Transverse colon (tissue), 4 donors: Measurements from ENCODE around the gene SFRP4. TPM values are rescaled to one million over a fixed set of nuclear protein-coding genes. Genes with fewer than 3 reads are reported as not detected.
"Not testable (repeated sequence)": the region's sequence is repeated elsewhere in the genome, so short reads cannot be mapped to it uniquely, and the experiment has no call there.

Experiments used
- DNase-seq: peaks from one replicate; pipeline ENCODE4 v3.0.0-alpha.2; 2019
- H3K27ac ChIP-seq, 4 donors: fragments of 200-600 bp; sonication (generic); 2 replicates each; pipeline ENCODE4 v1.5.1; 2016 to 2018; ENCODE audit warnings: inconsistent platforms in 4 of 4
- H3K27me3 ChIP-seq: fragments of 200-600 bp; sonication (generic); 2 replicates; pipeline ENCODE4 v1.5.1; 2017; ENCODE audit warnings: inconsistent platforms
- H3K36me3 ChIP-seq, 4 donors: fragments of 200-600 bp; sonication (generic); 2 replicates each; pipeline ENCODE4 v1.5.1; 2017 to 2019; ENCODE audit warnings: inconsistent platforms in 4 of 4
- H3K4me1 ChIP-seq, 4 donors: fragments of 200-600 bp; sonication (generic); 2 replicates each; pipeline ENCODE4 v1.5.1; 2017 to 2020; ENCODE audit warnings: inconsistent platforms in 4 of 4
- H3K4me3 ChIP-seq, 4 donors: fragments of 200-600 bp; sonication (generic); 1 replicate in 1 of 4; 2 replicates in 3 of 4; pipeline versions ENCODE4 v1.5.1 to v1.6.1; 2017 to 2019; ENCODE audit warnings: inconsistent platforms in 4 of 4
- H3K9me3 ChIP-seq, 2 donors: fragments of 200-600 bp; sonication (generic); 2 replicates each; pipeline ENCODE4 v1.5.1; 2017 to 2019; ENCODE audit warnings: inconsistent platforms in 2 of 2
- EP300 ChIP-seq: sonication (generic); formaldehyde crosslinking; IDR thresholded peaks from one replicate; pipeline ENCODE4 v1.6.1; 2017; ENCODE audit warnings: antibody characterized with exemption, low read depth
- POLR2A ChIP-seq: fragments of 450-650 bp; IDR thresholded peaks from one replicate; pipeline ENCODE4 v1.6.1; 2016; ENCODE audit warnings: antibody characterized with exemption, mild to moderate bottlenecking, moderate library complexity
- POLR2AphosphoS5 ChIP-seq, 3 donors: sonication (generic); formaldehyde crosslinking; IDR thresholded peaks; one replicate each; pipeline ENCODE4 v1.6.1; 2016; ENCODE audit warnings: antibody characterized with exemption in 3 of 3
- WGBS, 2 donors: methylation state at CpG; one replicate each; pipeline ENCODE4 v1.1.5; 2018; ENCODE audit warnings: low coverage in 1 of 2; 5-methylcytosine and 5-hydroxymethylcytosine counted together
- in situ Hi-C, 4 donors: fragments of 200-750 bp; cut with MboI; loops; one replicate each; pipeline versions ENCODE4 v1.15.0 to v1.15.1; 2017; ENCODE audit warnings: low sequenced_read_pairs in 3 of 4, low pct_ligation_motif_present in 1 of 4, low pct_unique_long_range_greater_than_20kb in 1 of 4
- intact Hi-C: fragments of 100-400 bp; cut with DNase I; formaldehyde crosslinking; loops from one replicate; pipeline ENCODE4 v1.15.1; 2023; ENCODE audit warnings: low total_unique reads
- total RNA-seq, 4 donors: library from RNA; depleted of rRNA; stranded (reverse); fragments of >200 nt; gene quantifications; one replicate each; pipeline ENCODE4 v1.1.0, GENCODE V29; 2016
- TF ChIP-seq, protein P1 (sequence below), 5 experiments: fragments of 200-600 bp in 3 of 5; fragments of 450-650 bp in 2 of 5; sonication (generic) in 3 of 5; IDR thresholded peaks; 1 replicate in 2 of 5; 2 replicates in 3 of 5; pipeline ENCODE4 v1.5.1; 2016 to 2017; ENCODE audit warnings: antibody characterized with exemption in 5 of 5, inconsistent platforms in 3 of 5, mild to moderate bottlenecking in 2 of 5, moderate library complexity in 1 of 5

The SFRP4 gene
- total RNA-seq, 4 donors from 2014 or later: 0.41 to 1.8 (median 0.64) TPM; not detected in 1

DNA sequence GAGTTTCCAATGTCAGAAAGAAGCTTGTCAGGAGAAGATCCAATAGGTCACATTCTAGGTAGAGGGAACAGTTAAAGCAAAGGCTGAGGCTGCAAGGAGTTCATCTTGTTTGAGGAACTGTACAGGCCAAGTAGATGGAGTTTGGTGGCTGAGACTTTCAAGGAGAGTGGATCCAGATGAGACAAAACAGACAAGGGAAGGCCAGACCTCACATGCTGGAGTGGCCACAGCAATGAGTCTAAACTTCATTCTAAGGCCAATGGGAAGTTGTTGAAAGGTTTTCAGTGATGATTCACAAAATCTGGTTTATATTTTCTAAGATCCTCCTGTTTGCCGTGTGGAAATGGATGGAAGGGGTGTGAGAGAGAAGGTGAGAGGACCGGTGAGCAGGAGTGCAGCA, 43.9 kb upstream of the SFRP4 start:
- no peak overlapping the region for H3K4me3 ChIP-seq
- no peaks in the 10 kb centered on the region for H3K27me3 ChIP-seq
- H3K36me3 ChIP-seq: no peaks in the 10 kb centered on the region
- H3K27ac ChIP-seq: no peak overlapping the region
- WGBS, 2 donors: 93 to 98% methylated on average over 2 of the region's 2 CpGs
- DNase-seq: no peak
- H3K9me3 ChIP-seq: no peaks in the 10 kb centered on the region
- TF ChIP-seq POLR2AphosphoS5 (IDR thresholded peaks at IDR 0.05) (no peak), POLR2A (no peak), EP300 (no peak)
- TF ChIP-seq, protein P1, sequence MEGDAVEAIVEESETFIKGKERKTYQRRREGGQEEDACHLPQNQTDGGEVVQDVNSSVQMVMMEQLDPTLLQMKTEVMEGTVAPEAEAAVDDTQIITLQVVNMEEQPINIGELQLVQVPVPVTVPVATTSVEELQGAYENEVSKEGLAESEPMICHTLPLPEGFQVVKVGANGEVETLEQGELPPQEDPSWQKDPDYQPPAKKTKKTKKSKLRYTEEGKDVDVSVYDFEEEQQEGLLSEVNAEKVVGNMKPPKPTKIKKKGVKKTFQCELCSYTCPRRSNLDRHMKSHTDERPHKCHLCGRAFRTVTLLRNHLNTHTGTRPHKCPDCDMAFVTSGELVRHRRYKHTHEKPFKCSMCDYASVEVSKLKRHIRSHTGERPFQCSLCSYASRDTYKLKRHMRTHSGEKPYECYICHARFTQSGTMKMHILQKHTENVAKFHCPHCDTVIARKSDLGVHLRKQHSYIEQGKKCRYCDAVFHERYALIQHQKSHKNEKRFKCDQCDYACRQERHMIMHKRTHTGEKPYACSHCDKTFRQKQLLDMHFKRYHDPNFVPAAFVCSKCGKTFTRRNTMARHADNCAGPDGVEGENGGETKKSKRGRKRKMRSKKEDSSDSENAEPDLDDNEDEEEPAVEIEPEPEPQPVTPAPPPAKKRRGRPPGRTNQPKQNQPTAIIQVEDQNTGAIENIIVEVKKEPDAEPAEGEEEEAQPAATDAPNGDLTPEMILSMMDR (IDR thresholded peaks at IDR 0.05): no peak
- in situ Hi-C loops (no loop called here), intact Hi-C loops (no loop called here)
- no peaks in the 10 kb centered on the region for H3K4me1 ChIP-seq

DNA sequence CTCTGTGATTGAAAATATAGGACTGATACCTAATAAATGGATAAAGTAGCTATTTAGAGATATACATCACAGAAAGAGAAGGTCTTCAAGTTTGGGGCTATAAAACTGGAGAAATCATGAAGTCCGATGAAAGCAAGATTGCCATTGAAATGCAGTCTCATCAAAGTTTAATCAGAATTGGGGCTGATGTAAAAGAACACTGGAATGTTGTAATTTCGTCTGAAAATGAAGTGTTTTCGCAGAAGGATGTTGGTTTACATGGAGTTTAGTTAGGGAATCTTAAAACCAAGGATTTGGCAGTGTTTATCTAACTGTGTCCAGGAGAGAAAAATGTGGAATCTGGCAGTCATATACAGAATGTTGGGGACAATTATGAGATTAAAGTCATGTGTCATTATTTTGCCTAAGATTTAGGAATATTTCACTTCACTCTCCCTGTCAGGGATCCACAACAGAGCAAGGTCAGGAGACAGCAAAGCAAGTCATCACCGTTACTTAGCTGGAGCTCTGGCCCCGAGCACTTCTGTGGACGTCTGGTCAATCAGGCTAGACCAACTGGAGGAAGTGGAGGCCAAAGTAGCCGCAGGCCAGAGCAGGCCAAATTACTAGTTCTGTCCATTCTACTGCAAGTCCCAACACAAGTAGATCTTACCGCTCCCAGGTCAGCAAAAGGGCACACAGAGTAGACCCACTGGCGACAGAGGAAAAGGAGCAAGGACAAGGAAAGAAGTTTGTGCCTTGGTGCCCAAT, 40.8 kb upstream of the SFRP4 start:
- in situ Hi-C loops: no loop called here
- intact Hi-C loops: no loop called here
- no peaks in the 10 kb centered on the region for H3K36me3 ChIP-seq
- DNase-seq: no peak
- H3K27me3 ChIP-seq: no peaks in the 10 kb centered on the region
- WGBS, 2 donors: 79 to 84% methylated on average over 4 to 9 of the region's 9 CpGs
- no peaks in the 10 kb centered on the region for H3K4me1 ChIP-seq
- H3K4me3 ChIP-seq: no peak overlapping the region
- no peaks in the 10 kb centered on the region for H3K9me3 ChIP-seq
- no peak for TF ChIP-seq POLR2AphosphoS5 (IDR thresholded peaks at IDR 0.05)
- TF ChIP-seq, protein P1 (IDR thresholded peaks at IDR 0.05): no peak
- no peak for TF ChIP-seq POLR2A
- no peak for TF ChIP-seq EP300
- no peak overlapping the region for H3K27ac ChIP-seq

DNA sequence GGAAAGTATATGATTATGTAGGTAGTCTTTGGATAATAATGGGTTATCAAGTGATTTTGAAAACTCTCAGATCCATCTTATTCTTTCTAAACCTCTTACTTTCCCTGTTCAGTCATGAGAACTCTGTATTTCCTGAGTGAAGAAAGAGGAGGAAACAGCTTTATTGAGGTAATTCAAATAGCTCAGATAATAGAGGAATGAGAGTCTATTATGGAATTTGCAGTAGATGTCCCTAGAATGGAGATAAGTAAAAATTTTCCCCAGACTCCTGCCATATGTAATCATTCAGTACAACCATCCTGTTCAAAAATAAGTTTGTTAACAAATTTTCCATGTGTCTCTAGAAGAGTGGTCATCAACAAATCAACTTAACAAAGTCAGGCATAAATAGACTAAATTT, 40.2 kb upstream of the SFRP4 start:
- intact Hi-C loops (no loop called here), in situ Hi-C loops (no loop called here)
- no peak overlapping the region for H3K4me3 ChIP-seq
- H3K4me1 ChIP-seq: no peaks in the 10 kb centered on the region
- H3K27ac ChIP-seq: no peak overlapping the region
- H3K36me3 ChIP-seq: no peaks in the 10 kb centered on the region
- TF ChIP-seq POLR2A (no peak), EP300 (no peak), POLR2AphosphoS5 (IDR thresholded peaks at IDR 0.05) (no peak)
- TF ChIP-seq, protein P1 (IDR thresholded peaks at IDR 0.05): no peak
- H3K27me3 ChIP-seq: no peaks in the 10 kb centered on the region
- H3K9me3 ChIP-seq: no peaks in the 10 kb centered on the region
- DNase-seq: no peak

DNA sequence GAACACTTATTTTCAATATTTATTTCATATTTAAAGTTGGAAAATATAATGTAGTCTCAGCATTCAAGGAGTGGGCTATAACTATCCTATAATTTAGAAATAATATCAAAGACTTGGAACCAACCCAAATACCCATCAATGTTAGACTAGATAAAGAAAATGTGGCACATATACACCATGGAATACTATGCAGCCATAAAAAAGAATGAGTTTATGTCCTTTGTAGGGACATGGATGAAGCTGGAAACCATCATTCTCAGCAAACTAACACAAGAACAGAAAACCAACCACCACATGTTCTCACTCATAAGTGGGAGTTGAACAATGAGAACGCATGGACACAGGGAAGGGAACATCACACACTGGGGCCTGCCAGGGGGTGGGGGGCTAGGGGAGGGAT, 37.6 kb upstream of the SFRP4 start:
- 95% methylated on average over 1 of the region's 1 CpG; no CpG with 5 or more reads in 1 of the 2 donors for WGBS, 2 donors
- H3K9me3 ChIP-seq, H3K27ac ChIP-seq, intact Hi-C loops, H3K36me3 ChIP-seq, DNase-seq, H3K27me3 ChIP-seq, in situ Hi-C loops, H3K4me1 ChIP-seq, H3K4me3 ChIP-seq: not testable (repeated sequence)

DNA sequence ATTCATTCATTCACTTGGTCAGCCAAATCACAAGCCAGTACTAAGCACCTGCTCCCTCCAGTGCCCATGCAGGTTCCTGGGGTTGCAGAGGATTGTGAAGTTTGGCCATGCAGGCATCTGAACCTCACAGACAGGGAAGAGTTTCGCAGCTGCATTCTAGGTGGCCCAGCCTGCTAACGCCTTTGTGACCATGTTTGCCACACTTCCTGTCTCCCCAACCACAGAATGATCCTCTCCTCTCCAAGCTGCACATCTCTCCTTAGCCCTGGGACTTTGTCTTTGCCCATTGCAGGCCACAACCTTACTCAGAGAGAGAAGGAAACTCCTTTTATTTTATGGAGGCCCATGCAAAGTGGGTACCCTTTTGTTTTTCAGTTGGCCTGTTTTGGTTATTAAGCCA, 35.6 kb upstream of the SFRP4 start:
- in situ Hi-C loops: no loop called here

More for the DNA sequence above, 35.6 kb upstream of the SFRP4 start:
- TF ChIP-seq, protein P1 (IDR thresholded peaks at IDR 0.05): no peak
- no peak for TF ChIP-seq EP300
- TF ChIP-seq POLR2AphosphoS5 (IDR thresholded peaks at IDR 0.05): no peak
- TF ChIP-seq POLR2A: no peak
- DNase-seq: no peak
- H3K4me1 ChIP-seq: no peaks in the 10 kb centered on the region
- intact Hi-C loops: no loop called here
- H3K27ac ChIP-seq: no peak overlapping the region
- no peaks in the 10 kb centered on the region for H3K27me3 ChIP-seq
- no peaks in the 10 kb centered on the region for H3K9me3 ChIP-seq
- 69% methylated on average over 2 of the region's 2 CpGs; no CpG with 5 or more reads in 1 of the 2 donors for WGBS, 2 donors
- H3K4me3 ChIP-seq: no peak overlapping the region
- H3K36me3 ChIP-seq: no peaks in the 10 kb centered on the region
